K562 (cell line): ENCODE measurements around the gene PCDHA5. TPM values are rescaled to one million over a fixed set of nuclear protein-coding genes. Genes with fewer than 3 reads are reported as not detected.

ENCODE experiments used
- ATAC-seq: fragments of 200-7000 bp; cut with Tn5 transposase; 3 replicates; pipeline ENCODE4 v1.9.1; 2020; ENCODE audit warnings: moderate library complexity
- BruUV-seq: library from RNA; stranded (reverse); fragments of 400-500 nt; replicated peaks from 2 replicates; lab custom pipeline; 2021; lab: Mats Ljungman, UMichigan
- CTCF ChIA-PET: fragments of 300-600 bp; formaldehyde crosslinking; extraction: SDS; loops from one replicate; lab custom pipeline; 2021; ENCODE audit warnings: low intra/inter-chr PET ratio; lab: Yijun Ruan, JAX
- POLR2A ChIA-PET: fragments of 300-600, 350-650 bp; sonication (Branson Sonifier 250); formaldehyde crosslinking; extraction: SDS; loops from one replicate; lab custom pipeline; 2021; ENCODE audit warnings: antibody characterized with exemption, inconsistent platforms; lab: Yijun Ruan, JAX
- DNase-seq, 4 experiments: peaks; one replicate each; pipeline versions ENCODE4 v3.0.0 to v3.0.0-alpha.2; 2011 to 2018; ENCODE audit warnings: low spot score in 3 of 4, mixed read lengths in 3 of 4; ENCODE audit errors: extremely low read depth in 1 of 4
- FAIRE-seq: peaks from 2 replicates; lab custom pipeline; 2011; peaks lifted over from hg19 to GRCh38; lab: Jason Lieb, UNC
- H2AFZ ChIP-seq: 2 replicates; pipeline ENCODE4 v1.6.0; 2011; ENCODE audit warnings: low read depth, low read length, control low read depth, inconsistent platforms
- H3K27ac ChIP-seq: fragments of 200-600 bp; 3 replicates; pipeline ENCODE4 v1.8.0; 2011; ENCODE audit warnings: low read depth, mild to moderate bottlenecking, control low read depth, inconsistent platforms, low read length, moderate library complexity, mixed read lengths; ENCODE audit errors: extremely low read depth
- H3K27me3 ChIP-seq, 2 experiments: fragments of 300-600 bp in 1 of 2; 2 replicates in 1 of 2; 3 replicates in 1 of 2; pipeline versions ENCODE4 v1.6.0 to v1.8.0; 2011; ENCODE audit warnings: inconsistent platforms in 2 of 2, low read length in 2 of 2, mild to moderate bottlenecking in 1 of 2, mixed read lengths in 1 of 2, moderate library complexity in 1 of 2; ENCODE audit not compliant: control insufficient read depth in 2 of 2, insufficient read depth in 2 of 2
- H3K36me3 ChIP-seq: fragments of 300-600 bp; 3 replicates; pipeline ENCODE4 v1.8.0; 2011; ENCODE audit warnings: mild to moderate bottlenecking, low read length, inconsistent platforms; ENCODE audit not compliant: control insufficient read depth, insufficient read depth
- H3K4me1 ChIP-seq, 2 experiments: fragments of 200-600 bp in 1 of 2; replicated peaks in 1 of 2; 2 replicates in 1 of 2; 3 replicates in 1 of 2; pipeline versions ENCODE4 v1.5.1 to v1.8.0; 2011; ENCODE audit warnings: inconsistent platforms in 2 of 2, low read length in 2 of 2, mild to moderate bottlenecking in 1 of 2, mixed read lengths in 1 of 2, moderate library complexity in 1 of 2; ENCODE audit not compliant: control insufficient read depth in 2 of 2, insufficient read depth in 2 of 2
- H3K4me2 ChIP-seq: 2 replicates; pipeline ENCODE4 v1.6.1; 2011; ENCODE audit warnings: low read length, control low read depth, inconsistent platforms, mixed read lengths; ENCODE audit not compliant: insufficient read depth
- H3K4me3 ChIP-seq: fragments of 200-600 bp; sonication (generic), shearing (Covaris generic); 2 replicates; pipeline ENCODE4 v1.5.1; 2016; ENCODE audit warnings: control low read depth, inconsistent platforms
- H3K79me2 ChIP-seq: fragments of 200-600 bp; 3 replicates; pipeline ENCODE4 v1.8.0; 2011; ENCODE audit warnings: low read length, inconsistent platforms; ENCODE audit not compliant: control insufficient read depth, insufficient read depth
- H3K9ac ChIP-seq, 2 experiments: 2 replicates each; pipeline versions ENCODE4 v1.6.0 to v1.6.1; 2011; ENCODE audit warnings: low read depth in 2 of 2, low read length in 2 of 2, control low read depth in 1 of 2, inconsistent platforms in 1 of 2, mild to moderate bottlenecking in 1 of 2, mixed read lengths in 1 of 2; ENCODE audit not compliant: insufficient read depth in 1 of 2
- H3K9me1 ChIP-seq: one replicate; pipeline ENCODE4 v1.6.0; 2011; ENCODE audit warnings: inconsistent platforms, mild to moderate bottlenecking, low read length, moderate library complexity; ENCODE audit not compliant: control insufficient read depth, insufficient read depth
- H3K9me3 ChIP-seq: replicated peaks from 2 replicates; pipeline ENCODE4 v1.5.1; 2011; ENCODE audit warnings: low read depth, low read length, inconsistent platforms; ENCODE audit not compliant: control insufficient read depth, insufficient read depth
- H4K20me1 ChIP-seq: replicated peaks from 2 replicates; pipeline ENCODE4 v1.6.1; 2011; ENCODE audit warnings: low read length, inconsistent platforms, mixed read lengths; ENCODE audit not compliant: control insufficient read depth, insufficient read depth
- CTBP1 ChIP-seq: fragments of 450-650 bp; IDR thresholded peaks from 2 replicates; pipeline ENCODE4 v1.6.1; 2016; ENCODE audit warnings: borderline replicate concordance
- CTCF ChIP-seq, 3 experiments: IDR thresholded peaks in 2 of 3; conservative IDR thresholded peaks in 1 of 3; 2 replicates each; pipeline ENCODE4 v1.5.1; 2011 to 2012; ENCODE audit warnings: low read length in 3 of 3, mild to moderate bottlenecking in 3 of 3, control low read depth in 2 of 3, improper control_type of control experiment in 1 of 3, inconsistent platforms in 1 of 3, low read depth in 1 of 3, mixed read lengths in 1 of 3, moderate library complexity in 1 of 3; ENCODE audit not compliant: insufficient read depth in 2 of 3
- GATAD2A ChIP-seq: fragments of 450-650 bp; IDR thresholded peaks from 2 replicates; pipeline ENCODE4 v1.6.1; 2017
- XRCC4 ChIP-seq: IDR thresholded peaks from one replicate; pipeline ENCODE4 v1.6.1; 2011; ENCODE audit not compliant: insufficient read depth, insufficient read length; ENCODE audit errors: extremely low read depth
- ZNF197 ChIP-seq: fragments of 200-800 bp; sonication (Bioruptor generic); IDR thresholded peaks from 2 replicates; pipeline ENCODE4 v1.6.1; 2016; ENCODE audit warnings: low read depth, missing genetic modification characterization, missing compliant biosample characterization
- ZNF561 ChIP-seq: fragments of 450-650 bp; formaldehyde crosslinking; conservative IDR thresholded peaks from 2 replicates; pipeline ENCODE4 v1.4.0; 2020; ENCODE audit warnings: mild to moderate bottlenecking, moderate library complexity
- WGBS: fragments of 100-300 bp; shearing (Covaris generic); methylation state at CpG from one replicate; pipeline ENCODE4 v1.1.6; 2016; ENCODE audit warnings: low coverage, mixed read lengths; ENCODE audit not compliant: insufficient coverage; ENCODE audit errors: missing lambda C conversion rate; 5-methylcytosine and 5-hydroxymethylcytosine counted together
- in situ Hi-C: fragments of 300-500 bp; cut with MboI; formaldehyde crosslinking; loops from 4 replicates; pipeline ENCODE4 v1.15.0; 2018; ENCODE audit warnings: inconsistent platforms, mixed read lengths
- intact Hi-C: fragments of 100-400 bp; cut with micrococcal nuclease; formaldehyde crosslinking; loops from 2 replicates; pipeline ENCODE4 v1.14.2; 2022
- polyA plus RNA-seq, 8 experiments: library from polyadenylated mRNA; depleted of rRNA in 4 of 8; stranded (reverse) in 5 of 8; unstranded in 3 of 8; fragments of >200 nt; fragmentation: Nextera tagmentation in 2 of 8; fragmentation: Illumina TruSeq in 1 of 8; extraction: Ambion mirVana in 2 of 8; extraction: Trizol in 1 of 8; gene quantifications; 2 replicates each; pipeline versions ENCODE4 v1.2.1 to v1.2.3, GENCODE V29; 2011 to 2014; ENCODE audit warnings: inconsistent platforms in 1 of 8, missing spikeins in 1 of 8
- total RNA-seq, 7 experiments: library from RNA; depleted of rRNA in 6 of 7; stranded (reverse); fragments of >200 nt in 6 of 7; fragmentation: Illumina TruSeq in 2 of 7; extraction: Trizol in 2 of 7; gene quantifications; 2 replicates each; pipeline versions ENCODE4 v1.2.1 to v1.2.3, GENCODE V29; 2011 to 2021; ENCODE audit warnings: low replicate concordance in 1 of 7

PCDHA5 gene
- total and polyA plus RNA-seq, 9 of the 15 experiments (the other 6 are each of a cell fraction or from before 2014, with no cell fraction given): not detected

- in situ Hi-C loops: no loop called here
- DNase-seq (peak in 1 of 4 experiments; percentile 11), FAIRE-seq (no peak), ATAC-seq (no peak)
- ChIA-PET POLR2A (no interaction called here), CTCF (no interaction called here)
- BruUV-seq: no TSS peak
- intact Hi-C loops: loop anchor here (5.0 kb wide), 1 partner anchor 214 kb away; no protein-coding TSS in a partner anchor
- H2AFZ ChIP-seq: no peak within 1 kb of the TSS
- no peaks in the 10 kb centered on the region for H3K36me3 ChIP-seq
- H4K20me1 ChIP-seq: no peaks in the 10 kb centered on the region
- no peak within 1 kb of the TSS for H3K4me3 ChIP-seq
- peaks cover 0 to 20% of the 10 kb centered on the region in 2 experiments; a peak in 2 of 5 replicates for H3K4me1 ChIP-seq
- no peaks in the 10 kb centered on the region for H3K9me1 ChIP-seq
- 8% methylated on average over 25 of the region's 27 CpGs for WGBS
- no peak within 1 kb of the TSS for H3K27ac ChIP-seq
- no peaks in the 10 kb centered on the region for H3K27me3 ChIP-seq
- no peak within 1 kb of the TSS for H3K9ac ChIP-seq
- H3K4me2 ChIP-seq: no peak within 1 kb of the TSS
- H3K9me3 ChIP-seq: no peaks in the 10 kb centered on the region
- TF ChIP-seq GATAD2A (no peak), CTBP1 (no peak), XRCC4 (no peak), CTCF (IDR thresholded peaks at IDR 0.05 in 2 of 3, conservative IDR thresholded peaks at IDR 0.05 in 1 of 3; ENCODE audit: insufficient read depth in 2 of 3, low read depth in 1 of 3, low read length in 3 of 3) (peak; percentile 13 to 28 (median 19); a peak in 2 of 6 replicates), ZNF561 (CRISPR knock-in tag) (no peak), ZNF197 (CRISPR knock-in tag) (no peak)
- H3K79me2 ChIP-seq: no peaks in the 10 kb centered on the region
These were observed 6.4 kb downstream of the PCDHA5 start, which contains the start of gene PCDHA6 for GRCh38 chr5:140827704-140828361. Gene PCDHA6, plus strand, starts transcription at chr5:140827960. Its CDS starts 132 bp downstream, at chr5:140828092.
